Peyer's patch (tissue), 4 donors: ENCODE measurements around the gene RAP1GAP. TPM values are rescaled to one million over a fixed set of nuclear protein-coding genes. Genes with fewer than 3 reads are reported as not detected.

Source experiments
- DNase-seq, 3 donors: peaks; one replicate each; pipeline ENCODE4 v3.0.0-alpha.2; 2017 to 2019
- H3K27ac ChIP-seq, 4 donors: fragments of 200-600 bp; sonication (generic); one replicate each; pipeline ENCODE4 v1.5.1; 2016 to 2019
- H3K27me3 ChIP-seq, 2 donors: fragments of 200-600 bp; sonication (generic); one replicate each; pipeline ENCODE4 v1.5.1; 2019
- H3K36me3 ChIP-seq, 3 donors: fragments of 200-600 bp; sonication (generic); one replicate each; pipeline ENCODE4 v1.5.1; 2016 to 2019
- H3K4me1 ChIP-seq, 4 donors: fragments of 200-600 bp; sonication (generic); one replicate each; pipeline ENCODE4 v1.5.1; 2016 to 2019
- H3K4me3 ChIP-seq, 4 donors: fragments of 200-600 bp; sonication (generic); 1 replicate in 3 of 4; 2 replicates in 1 of 4; pipeline ENCODE4 v1.5.1; 2016 to 2019; ENCODE audit warnings: mild to moderate bottlenecking in 1 of 4
- H3K9me3 ChIP-seq, 4 donors: fragments of 200-600 bp; sonication (generic); one replicate each; pipeline ENCODE4 v1.5.1; 2016 to 2019; ENCODE audit warnings: mild to moderate bottlenecking in 1 of 4
- POLR2A ChIP-seq, 2 donors: fragments of 450-650 bp; IDR thresholded peaks; one replicate each; pipeline ENCODE4 v1.5.1; 2017; ENCODE audit warnings: antibody characterized with exemption in 2 of 2, mild to moderate bottlenecking in 2 of 2, moderate library complexity in 2 of 2
- total RNA-seq, 4 donors: library from RNA; depleted of rRNA; stranded (reverse); fragments of >200 nt; gene quantifications; one replicate each; pipeline ENCODE4 v1.1.0, GENCODE V29; 2016
- TF ChIP-seq, protein P1 (sequence below), 6 experiments: fragments of 450-650 bp in 4 of 6; fragments of 200-600 bp in 2 of 6; sonication (generic) in 1 of 6; IDR thresholded peaks; one replicate each; pipeline ENCODE4 v1.5.1; 2017 to 2019; ENCODE audit warnings: antibody characterized with exemption in 6 of 6, mild to moderate bottlenecking in 3 of 6, moderate library complexity in 1 of 6

Gene RAP1GAP
- total RNA-seq, 4 donors from 2014 or later = 32.2 to 65.3 (median 57.0) TPM

DNA sequence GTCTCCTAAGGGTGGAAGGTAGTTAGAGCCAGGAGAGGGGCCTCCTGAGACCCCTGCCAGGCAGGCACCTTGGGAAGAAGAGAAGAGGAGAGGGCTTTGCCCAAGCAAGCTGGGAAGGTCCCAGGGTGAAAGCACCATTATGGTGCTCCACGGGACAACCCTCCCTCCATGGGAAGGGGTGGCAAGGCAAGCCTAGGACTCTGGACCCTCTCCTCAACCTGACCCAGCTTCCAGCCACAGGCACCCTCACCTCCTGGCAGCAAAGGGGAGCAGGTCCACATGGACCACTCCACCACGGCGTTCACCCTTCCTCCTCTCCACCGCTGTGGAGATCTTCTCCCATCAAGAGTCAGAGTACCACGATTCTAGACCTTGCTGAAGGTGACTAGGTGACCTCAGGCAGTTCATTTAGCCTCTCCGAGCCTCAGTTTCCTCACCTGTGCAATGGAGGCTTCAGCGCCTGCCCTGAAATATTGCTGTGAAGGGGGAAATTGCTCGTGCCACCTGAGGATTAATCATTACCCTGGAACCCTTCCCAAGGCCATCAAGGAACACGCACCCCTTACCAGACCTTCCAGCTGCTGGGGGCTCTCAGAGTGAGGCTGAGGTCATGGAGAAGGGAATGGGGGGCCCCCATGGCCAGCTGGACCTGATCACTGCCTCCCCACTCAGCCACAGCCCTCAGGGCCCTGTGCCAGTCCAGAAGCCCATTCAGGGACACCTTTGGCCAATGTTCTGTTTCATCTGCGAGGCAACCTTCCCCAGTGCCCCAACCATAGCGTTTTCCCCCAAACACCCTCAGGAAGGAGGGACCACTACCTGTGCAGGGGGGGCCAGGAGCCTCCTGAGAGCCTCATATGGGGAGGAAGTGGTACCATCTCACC, 1.6 kb downstream of the RAP1GAP start:
- Histone ChIP-seq H3K4me1 (peaks cover 3 to 19% (median 16%) of the 10 kb centered on the region in 4 donors), H3K36me3 (no peaks in the 10 kb centered on the region), H3K4me3 (no peak overlapping the region), H3K27ac (no peak overlapping the region), H3K27me3 (peaks cover 0 to 23% of the 10 kb centered on the region in 2 donors), H3K9me3 (no peaks in the 10 kb centered on the region)
- TF ChIP-seq, protein P1, sequence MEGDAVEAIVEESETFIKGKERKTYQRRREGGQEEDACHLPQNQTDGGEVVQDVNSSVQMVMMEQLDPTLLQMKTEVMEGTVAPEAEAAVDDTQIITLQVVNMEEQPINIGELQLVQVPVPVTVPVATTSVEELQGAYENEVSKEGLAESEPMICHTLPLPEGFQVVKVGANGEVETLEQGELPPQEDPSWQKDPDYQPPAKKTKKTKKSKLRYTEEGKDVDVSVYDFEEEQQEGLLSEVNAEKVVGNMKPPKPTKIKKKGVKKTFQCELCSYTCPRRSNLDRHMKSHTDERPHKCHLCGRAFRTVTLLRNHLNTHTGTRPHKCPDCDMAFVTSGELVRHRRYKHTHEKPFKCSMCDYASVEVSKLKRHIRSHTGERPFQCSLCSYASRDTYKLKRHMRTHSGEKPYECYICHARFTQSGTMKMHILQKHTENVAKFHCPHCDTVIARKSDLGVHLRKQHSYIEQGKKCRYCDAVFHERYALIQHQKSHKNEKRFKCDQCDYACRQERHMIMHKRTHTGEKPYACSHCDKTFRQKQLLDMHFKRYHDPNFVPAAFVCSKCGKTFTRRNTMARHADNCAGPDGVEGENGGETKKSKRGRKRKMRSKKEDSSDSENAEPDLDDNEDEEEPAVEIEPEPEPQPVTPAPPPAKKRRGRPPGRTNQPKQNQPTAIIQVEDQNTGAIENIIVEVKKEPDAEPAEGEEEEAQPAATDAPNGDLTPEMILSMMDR (IDR thresholded peaks at IDR 0.05) = no peak
- TF ChIP-seq POLR2A (IDR thresholded peaks at IDR 0.05) = no peak
- DNase-seq = peak in 1 of 3 donors; percentile 21

DNA sequence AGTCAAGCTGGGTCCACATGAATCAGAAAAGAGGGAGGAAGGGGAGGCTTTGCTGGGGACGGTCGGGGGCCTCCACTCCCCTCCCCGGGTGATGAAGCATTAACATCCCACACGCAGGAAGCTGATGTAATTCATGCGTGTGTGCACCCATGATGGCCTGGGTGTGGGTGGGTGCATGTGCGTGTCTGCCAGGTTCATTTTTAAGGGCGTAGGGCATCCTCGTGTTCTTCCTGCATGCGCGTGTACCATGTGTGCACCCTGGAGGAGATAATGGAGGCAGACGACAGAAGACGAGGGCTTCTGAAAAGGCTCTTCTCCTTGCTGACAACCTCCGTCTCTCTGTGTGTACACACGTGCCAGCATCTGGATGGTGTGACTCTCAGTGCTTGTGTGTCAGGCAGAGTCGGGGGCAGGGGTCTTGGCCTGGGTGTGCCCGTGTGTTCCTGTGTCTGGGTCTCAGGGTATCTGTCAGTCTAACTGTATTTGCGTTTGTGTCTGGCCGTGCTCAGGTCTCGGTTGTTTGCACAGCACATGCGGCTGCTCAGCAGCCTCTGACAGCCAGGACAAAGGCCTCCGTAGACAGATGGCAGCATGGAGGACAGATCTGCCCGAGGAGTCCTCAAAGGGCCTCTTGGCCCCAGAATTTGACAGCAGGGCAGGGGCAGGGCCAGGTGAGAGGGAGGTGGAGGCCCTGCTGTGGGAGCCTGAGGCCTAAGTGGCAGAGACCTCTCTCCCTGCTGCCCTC, 2.4 kb downstream of the RAP1GAP start:
- DNase-seq = peak in 1 of 3 donors; percentile 36
- Histone ChIP-seq H3K27me3 (peaks cover 0 to 23% of the 10 kb centered on the region in 2 donors), H3K4me1 (peaks cover 3 to 19% (median 16%) of the 10 kb centered on the region in 4 donors), H3K9me3 (no peaks in the 10 kb centered on the region), H3K27ac (no peak overlapping the region), H3K4me3 (no peak overlapping the region), H3K36me3 (no peaks in the 10 kb centered on the region)
- TF ChIP-seq POLR2A (IDR thresholded peaks at IDR 0.05) = no peak
- TF ChIP-seq, protein P1 (IDR thresholded peaks at IDR 0.05) = no peak

DNA sequence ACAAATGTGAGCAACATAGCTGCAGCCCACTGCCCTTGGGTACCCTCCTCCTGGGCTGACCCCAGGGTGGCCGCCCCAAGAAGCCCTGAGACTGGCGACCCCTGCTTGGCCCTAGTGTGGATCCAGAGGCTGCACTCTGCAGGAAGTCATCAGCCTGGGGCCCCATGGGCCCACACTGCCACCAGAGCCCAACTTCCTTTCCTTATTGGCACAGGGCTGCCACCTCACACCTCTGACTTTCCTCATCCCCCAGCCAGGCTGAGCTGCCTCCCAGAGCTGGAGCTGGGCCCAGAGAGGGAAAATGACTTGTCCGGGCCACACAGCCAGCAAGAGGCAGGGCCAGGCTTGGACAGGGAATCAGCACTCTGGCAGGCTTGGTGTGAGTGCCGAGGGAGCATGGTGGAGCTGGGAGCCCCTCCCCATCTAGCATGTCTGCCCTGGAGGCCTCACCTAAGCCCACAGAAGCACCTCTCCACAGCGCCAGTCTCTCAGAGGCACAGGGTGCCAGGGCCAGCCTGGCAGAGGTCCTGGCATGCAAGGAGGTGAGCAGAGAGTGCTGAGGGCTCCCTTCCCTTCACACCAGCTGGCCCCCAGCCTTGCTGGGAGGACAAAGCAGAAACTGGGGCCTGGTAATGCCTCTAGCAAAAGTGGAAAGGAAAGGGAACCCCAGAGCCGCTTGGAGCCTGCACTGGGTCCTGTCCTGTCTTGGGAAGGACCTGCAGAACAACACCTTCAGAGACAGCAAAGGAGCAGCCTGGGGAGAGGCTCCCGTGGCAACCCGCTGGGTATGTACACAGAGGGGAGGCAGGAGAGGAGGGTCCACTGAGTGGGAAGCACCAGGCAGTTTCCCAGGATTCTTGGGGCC, 3.2 kb downstream of the RAP1GAP start:
- TF ChIP-seq, protein P1 (IDR thresholded peaks at IDR 0.05) = no peak
- no peak for TF ChIP-seq POLR2A (IDR thresholded peaks at IDR 0.05)
- Histone ChIP-seq H3K4me3 (no peak overlapping the region), H3K4me1 (peaks cover 3 to 19% (median 16%) of the 10 kb centered on the region in 4 donors), H3K27ac (no peak overlapping the region), H3K27me3 (peaks cover 0 to 23% of the 10 kb centered on the region in 2 donors), H3K36me3 (no peaks in the 10 kb centered on the region), H3K9me3 (no peaks in the 10 kb centered on the region)
- DNase-seq = peak in 1 of 3 donors; percentile 43

DNA sequence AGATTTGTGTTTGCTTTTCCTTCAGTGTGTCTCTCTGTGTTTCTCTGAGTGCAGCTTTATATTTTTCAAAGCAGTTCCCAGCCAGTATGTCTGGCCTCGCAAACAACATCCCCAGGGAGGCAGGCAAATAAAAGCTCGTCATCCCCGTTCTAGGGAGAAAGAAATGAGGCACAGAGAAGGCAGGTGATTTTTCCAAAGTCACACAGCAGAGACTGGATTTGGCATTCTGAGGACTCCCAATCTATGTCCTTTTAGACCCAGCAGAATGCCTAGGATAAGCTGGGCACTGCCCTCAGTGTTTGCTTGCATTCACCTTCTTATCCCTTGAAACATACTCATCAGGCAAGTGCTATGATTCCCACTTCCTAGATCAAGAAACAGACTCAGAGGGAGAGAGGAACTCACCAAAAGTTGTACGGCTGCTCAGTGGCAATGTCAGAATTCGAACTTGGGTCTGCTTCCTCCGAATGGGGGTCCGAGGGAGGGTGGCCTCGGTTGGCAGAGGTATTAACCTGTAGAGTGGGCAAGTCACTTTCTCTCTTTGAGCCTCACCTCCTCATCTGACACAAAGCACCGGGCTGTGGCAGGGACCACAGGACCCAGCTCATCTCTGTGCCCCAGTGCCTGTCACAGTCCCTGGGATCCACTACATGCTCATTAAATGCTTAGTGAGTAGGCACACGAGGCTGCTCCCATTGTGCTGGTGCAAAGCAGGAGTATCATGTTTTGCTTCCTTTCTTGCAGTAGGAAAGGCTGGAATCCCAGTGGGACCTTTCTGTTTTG, 4.2 kb downstream of the RAP1GAP start:
- H3K4me1 ChIP-seq = peaks cover 3 to 18% (median 16%) of the 10 kb centered on the region in 4 donors
- H3K27me3 ChIP-seq = peaks cover 0 to 23% of the 10 kb centered on the region in 2 donors
- no peaks in the 10 kb centered on the region for H3K9me3 ChIP-seq
- no peak overlapping the region for H3K27ac ChIP-seq
- no peak for TF ChIP-seq POLR2A (IDR thresholded peaks at IDR 0.05)
- TF ChIP-seq, protein P1 (IDR thresholded peaks at IDR 0.05) = no peak
- H3K36me3 ChIP-seq = no peaks in the 10 kb centered on the region
- peak in 1 of 3 donors; percentile 10 for DNase-seq
- no peak overlapping the region for H3K4me3 ChIP-seq
